Right hindlimb (tissue), 1 donor: ENCODE results near the gene MRGPRE.
A peak's percentile ranks its signal among the peaks of the same experiment; 100 is the strongest.

Source experiments
- DNase-seq: peaks from one replicate; pipeline ENCODE4 v3.0.0-alpha.2; 2018

MRGPRE gene

DNA sequence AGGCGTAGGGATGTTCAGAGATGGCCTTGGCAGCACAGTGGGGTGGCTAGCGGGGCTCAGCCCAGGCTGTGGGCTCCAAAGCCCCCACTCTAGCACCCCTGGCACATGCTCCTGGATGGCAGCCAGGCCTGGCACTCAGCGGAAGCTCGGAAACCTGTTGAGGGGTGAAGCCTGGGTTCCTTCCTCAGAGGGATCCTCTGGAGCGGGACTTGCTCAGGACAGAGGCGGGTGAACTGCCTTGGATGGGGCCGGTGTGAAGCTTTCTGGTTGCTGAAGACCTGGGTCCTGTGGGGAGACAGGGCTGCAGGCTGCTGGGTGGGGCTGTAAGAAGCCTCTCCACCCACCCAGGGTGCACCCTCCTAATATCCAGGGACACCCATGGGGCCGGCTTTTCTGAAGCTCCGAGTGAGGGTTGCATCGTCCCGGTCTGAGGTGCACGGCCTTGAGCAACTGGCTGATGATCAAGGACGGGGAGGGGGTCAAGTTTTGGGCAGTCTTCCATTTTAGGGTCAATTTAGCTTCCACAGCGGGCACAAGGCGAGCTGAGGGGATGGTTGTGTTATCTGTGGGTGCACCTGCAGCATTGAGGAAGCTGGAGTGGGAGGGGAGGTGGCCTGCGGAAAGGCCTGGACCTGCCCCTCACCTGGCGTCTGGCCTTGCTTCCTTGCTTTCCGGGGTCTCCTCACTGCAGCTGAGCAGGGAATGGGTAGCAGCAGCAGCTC lies 5.2 kb downstream of the MRGPRE start:
- DNase-seq: no peak

DNA sequence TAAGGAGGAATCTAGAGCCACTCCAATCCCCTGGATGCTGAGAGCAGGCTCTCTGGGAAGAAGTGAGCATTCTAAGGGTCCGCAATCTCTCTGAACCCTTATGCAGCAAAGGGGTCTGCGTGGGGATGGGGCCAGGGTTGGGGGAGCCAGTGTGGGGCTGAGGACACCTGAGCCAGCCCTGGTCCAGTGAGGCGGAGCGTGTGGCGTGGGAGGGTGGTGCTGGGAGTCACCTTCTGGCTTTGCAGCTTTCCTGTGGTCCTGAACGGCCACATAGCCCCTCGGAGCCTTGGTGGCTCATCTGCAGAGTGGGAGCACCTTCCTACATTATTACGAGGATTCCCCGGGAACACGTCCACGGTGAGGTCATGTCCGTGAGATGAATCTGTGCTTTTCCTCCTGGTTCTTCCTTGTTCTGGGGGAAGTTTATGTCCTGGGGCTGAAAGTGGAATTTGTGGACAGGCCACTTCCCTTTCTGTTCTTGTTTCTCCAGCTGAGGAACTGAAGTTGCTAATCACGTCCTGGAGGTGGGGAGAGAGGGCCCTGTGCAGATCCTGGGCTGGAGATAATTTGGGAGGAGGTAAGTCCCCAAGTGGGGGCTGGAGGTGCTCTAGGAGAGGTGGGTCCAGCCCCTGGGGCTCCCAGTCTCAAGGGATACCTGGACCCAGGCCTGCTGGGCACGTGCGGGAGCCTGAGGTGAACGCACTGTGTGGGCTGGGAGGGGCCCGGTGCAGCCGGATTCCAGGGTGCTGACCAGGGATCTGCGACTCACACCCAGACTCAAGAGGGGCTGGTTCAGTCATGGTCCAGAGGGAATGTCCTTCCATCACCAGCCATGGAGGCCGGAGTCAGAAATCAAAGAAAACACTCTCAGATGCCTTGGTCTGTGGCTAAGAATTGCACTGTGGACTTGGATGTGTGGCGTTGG lies 6.1 kb downstream of the MRGPRE start:
- DNase-seq: no peak

- no peak for DNase-seq
Measured at GRCh38 chr11:3225159-3225758, 7.0 kb downstream of the MRGPRE start.

GRCh38 chr11:3224401-3225057 lies 7.7 kb downstream of the MRGPRE start:
- no peak for DNase-seq

DNA sequence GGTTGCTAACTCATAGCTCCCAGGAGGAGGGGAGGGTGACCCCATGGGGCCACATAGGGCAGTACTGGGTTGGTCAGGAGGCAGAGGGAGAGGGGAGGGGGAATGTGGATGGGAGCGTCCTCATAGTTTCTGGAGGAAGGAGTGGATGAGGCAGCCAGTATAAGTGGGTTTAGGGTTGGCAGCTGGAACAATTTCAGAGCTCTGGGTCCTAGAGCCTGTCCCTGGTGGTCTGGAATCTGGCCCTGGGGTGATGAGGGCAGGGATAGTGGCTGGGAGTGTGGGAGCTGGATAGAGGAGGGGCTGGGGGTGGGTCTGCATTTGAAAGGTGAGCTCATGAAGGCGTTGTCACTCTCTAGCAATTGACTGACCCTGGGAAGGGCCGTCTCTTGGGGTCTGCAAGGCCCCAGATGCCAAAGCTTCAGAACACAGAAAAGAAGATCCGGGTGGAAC lies 8.3 kb downstream of the MRGPRE start:
- no peak for DNase-seq

- DNase-seq: no peak
Measured at GRCh38 chr11:3222941-3223915, 9.0 kb downstream of the MRGPRE start.

GRCh38 chr11:3222003-3222855 lies 10.0 kb downstream of the MRGPRE start:
- DNase-seq: no peak

DNA sequence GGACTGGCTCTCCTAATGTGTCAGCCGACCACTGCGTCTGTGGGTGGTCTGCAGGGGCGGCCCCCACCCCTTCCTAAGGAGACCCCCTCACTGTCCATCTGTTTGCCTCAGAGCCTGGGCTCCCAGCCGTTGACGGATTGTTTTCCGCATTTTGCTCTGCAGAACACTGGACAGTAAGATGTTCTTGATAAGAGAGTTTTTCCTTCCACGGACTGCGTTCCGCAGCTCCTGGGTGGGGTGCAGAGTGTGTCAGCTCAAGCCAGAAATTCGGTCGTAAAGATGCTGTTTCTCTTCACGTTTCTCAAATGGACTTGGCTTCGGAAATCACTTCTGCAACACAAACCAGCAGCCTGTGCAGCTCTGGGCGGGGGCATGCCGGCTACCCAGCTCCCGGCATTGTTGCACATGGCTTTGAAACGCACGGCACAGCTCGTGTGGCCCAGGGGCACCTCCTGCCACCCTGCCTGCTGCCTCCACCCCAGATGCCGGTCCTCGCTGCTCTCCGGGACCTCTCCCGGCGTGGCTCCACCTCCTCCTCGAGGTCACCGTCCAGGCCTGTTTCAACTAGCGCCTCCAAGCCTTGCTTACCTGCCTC lies 10.7 kb downstream of the MRGPRE start:
- no peak for DNase-seq

GRCh38 chr11:3220521-3221407 lies 11.5 kb downstream of the MRGPRE start:
- DNase-seq: no peak

DNA sequence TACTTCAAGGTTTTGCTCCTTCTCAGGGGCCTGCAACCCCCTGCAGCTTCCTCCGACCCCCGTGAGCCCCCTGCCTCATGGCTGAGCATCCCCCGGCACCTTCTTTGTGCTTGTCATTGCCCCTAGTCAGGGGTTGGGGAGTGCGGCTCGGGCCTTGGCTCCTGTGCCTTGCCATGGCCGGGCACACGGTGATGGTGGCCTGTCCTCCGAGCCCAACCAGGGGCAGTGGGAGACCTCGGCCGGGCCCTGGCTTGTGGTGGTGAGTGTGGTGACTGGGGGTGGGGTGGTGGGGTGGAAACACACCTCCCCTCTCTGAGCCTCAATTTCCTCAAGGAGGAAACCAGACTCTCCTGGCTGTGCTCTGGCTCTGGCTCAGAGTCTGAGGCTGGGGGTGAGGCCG lies 12.1 kb downstream of the MRGPRE start:
- DNase-seq: peak; percentile 13

DNA sequence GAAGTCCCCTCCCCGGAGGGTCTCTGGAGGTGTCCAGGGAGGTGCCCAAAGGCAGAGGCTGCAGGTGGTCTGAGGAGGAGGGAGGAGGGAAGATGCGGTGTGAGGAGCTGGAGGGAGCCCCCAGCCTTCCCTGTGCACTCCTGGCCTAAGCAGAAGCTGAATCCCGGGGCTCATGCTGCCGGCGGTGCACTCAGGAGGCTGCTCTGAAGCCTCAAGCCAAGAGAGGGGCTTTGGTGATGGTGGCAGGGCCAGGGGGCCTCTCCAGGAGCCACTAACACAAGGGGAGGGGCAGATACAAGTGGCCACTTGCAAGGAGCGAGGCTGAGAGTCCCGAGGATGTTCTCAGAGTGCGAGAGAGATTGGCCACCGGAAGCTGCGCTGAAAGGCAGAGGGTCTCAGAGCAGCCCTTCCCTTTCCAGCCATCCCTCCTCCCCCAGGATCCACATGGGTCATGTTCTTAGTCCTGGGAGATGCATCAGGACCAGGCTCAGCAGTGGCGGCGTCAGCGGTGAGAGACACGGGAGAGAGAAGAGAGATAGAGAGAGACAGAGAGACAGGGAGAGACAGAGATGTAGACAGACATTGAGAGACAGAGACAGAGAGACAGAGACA lies 12.8 kb downstream of the MRGPRE start:
- DNase-seq: peak; percentile 12

- DNase-seq: peak; percentile 18
Measured at GRCh38 chr11:3218483-3219280, 13.5 kb downstream of the MRGPRE start, which contains the start of gene MRGPRG. Gene MRGPRG, minus strand, starts transcription at chr11:3218813. Its CDS starts 0 bp downstream, at chr11:3218813.

DNA sequence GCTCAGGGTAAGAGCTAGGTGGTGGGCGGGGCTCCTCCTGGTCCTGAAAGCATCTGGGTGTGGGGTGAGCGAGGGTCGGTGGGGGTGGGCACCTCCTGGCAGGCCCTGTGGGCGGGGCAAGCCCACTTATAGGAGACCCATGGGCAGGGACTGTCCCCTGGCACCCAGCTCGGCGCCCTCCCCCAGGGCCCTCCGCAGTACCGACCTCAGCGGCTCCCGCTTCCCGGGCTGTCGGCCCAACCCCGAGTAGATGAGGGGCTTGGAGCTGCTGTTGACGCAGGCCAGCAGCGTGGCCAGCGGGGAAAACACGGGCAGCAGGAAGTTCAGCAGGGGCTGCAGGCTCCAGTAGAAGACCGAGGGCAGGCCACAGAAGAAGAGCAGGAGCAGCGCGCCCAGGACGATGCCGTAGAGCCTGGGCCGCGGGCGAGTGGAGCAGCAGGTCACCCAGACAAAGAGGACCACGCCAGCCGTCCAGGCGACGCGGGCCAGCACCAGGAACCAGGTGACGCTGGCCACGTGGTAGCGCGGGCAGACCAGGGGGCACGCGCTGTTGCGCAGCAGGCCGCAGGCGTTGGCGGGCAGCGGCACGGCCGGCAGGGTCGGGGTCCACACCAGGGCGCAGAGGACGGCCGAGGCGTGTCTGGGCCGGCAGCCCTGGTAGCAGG lies 14.3 kb downstream of the MRGPRE start:
- DNase-seq: peak; percentile 25

DNA sequence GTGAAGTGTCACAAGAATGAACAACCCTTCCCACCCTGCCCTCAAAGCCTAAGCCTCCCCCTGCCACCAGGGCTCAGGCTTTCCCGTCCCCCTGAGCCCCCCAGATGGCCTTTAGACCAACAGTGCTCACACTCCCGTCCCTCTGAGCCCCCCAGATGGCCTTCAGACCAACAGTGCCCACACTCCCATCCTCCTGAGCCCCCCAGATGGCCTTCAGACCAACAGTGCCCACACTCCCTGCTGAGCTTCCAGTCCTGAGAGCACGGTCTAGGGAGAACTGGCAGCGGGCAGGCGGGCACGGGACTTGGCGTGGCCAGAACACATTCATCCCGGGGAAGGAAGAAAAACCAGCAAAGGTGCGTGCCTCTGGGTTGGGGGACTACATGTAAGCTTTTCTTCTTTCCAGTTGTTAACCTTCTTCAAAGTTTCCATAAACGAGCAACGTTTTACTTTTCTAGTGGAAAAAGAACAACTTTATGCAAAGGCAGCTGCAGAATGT lies 16.1 kb downstream of the MRGPRE start:
- DNase-seq: peak; percentile 11

- peak; percentile 18 for DNase-seq
Measured at GRCh38 chr11:3215346-3216026, 16.7 kb downstream of the MRGPRE start.

- DNase-seq: no peak
Measured at GRCh38 chr11:3214420-3214699, 17.9 kb downstream of the MRGPRE start.
